GM19238 (cell line): ENCODE data around the gene MTA3.
A peak's percentile ranks its signal among the peaks of the same experiment; 100 is the strongest.
"Not testable (repeated sequence)": the region's sequence is repeated elsewhere in the genome, so short reads cannot be mapped to it uniquely, and the experiment has no call there.

Experiments
- DNase-seq: peaks from one replicate; pipeline ENCODE4 v3.0.0; 2011; ENCODE audit warnings: low spot score; ENCODE audit not compliant: insufficient read length

The MTA3 gene

GRCh38 chr2:42568401-42569115 lies at the start of gene MTA3:
Gene MTA3, plus strand, starts transcription at chr2:42568632. Its CDS starts 114 bp downstream, at chr2:42568746.
- DNase-seq = peak; percentile 30

- no peak for DNase-seq
Observed at GRCh38 chr2:42519624-42520023, 48.8 kb upstream of the MTA3 start.

- DNase-seq = no peak
Observed at GRCh38 chr2:42522035-42522434, 46.4 kb upstream of the MTA3 start.

- DNase-seq = no peak
Observed at GRCh38 chr2:42523341-42523740, 45.1 kb upstream of the MTA3 start.

- DNase-seq = no peak
Observed at GRCh38 chr2:42532397-42532796, 36.0 kb upstream of the MTA3 start.

- no peak for DNase-seq
Observed at GRCh38 chr2:42537493-42537892, 30.9 kb upstream of the MTA3 start.

GRCh38 chr2:42542871-42543270 lies 25.6 kb upstream of the MTA3 start:
- DNase-seq = no peak

GRCh38 chr2:42545023-42545721 lies 23.3 kb upstream of the MTA3 start:
- DNase-seq = no peak

- no peak for DNase-seq
Observed at GRCh38 chr2:42545841-42546390, 22.5 kb upstream of the MTA3 start.

GRCh38 chr2:42547014-42547413 lies 21.4 kb upstream of the MTA3 start:
- DNase-seq = no peak

GRCh38 chr2:42547446-42548295 lies 20.8 kb upstream of the MTA3 start:
- DNase-seq = no peak

- DNase-seq = no peak
Observed at GRCh38 chr2:42550870-42551269, 17.6 kb upstream of the MTA3 start.

- no peak for DNase-seq
Observed at GRCh38 chr2:42554392-42554791, 14.0 kb upstream of the MTA3 start.

GRCh38 chr2:42556315-42556890 lies 12.0 kb upstream of the MTA3 start:
- no peak for DNase-seq

- DNase-seq = no peak
Observed at GRCh38 chr2:42557306-42557705, 11.1 kb upstream of the MTA3 start.

- DNase-seq = no peak
Observed at GRCh38 chr2:42558827-42559226, 9.6 kb upstream of the MTA3 start.

GRCh38 chr2:42560133-42560532 lies 8.3 kb upstream of the MTA3 start:
- DNase-seq = not testable (repeated sequence)

GRCh38 chr2:42560899-42561298 lies 7.5 kb upstream of the MTA3 start:
- DNase-seq = no peak

- no peak for DNase-seq
Observed at GRCh38 chr2:42562474-42563144, 5.8 kb upstream of the MTA3 start.

GRCh38 chr2:42566025-42566424 lies 2.4 kb upstream of the MTA3 start:
- no peak for DNase-seq

- DNase-seq = peak; percentile 27
Observed at GRCh38 chr2:42566837-42567321, 1.6 kb upstream of the MTA3 start.
